NCI-H226 (cell line): ENCODE measurements around the gene UGT1A6.
A peak's percentile ranks its signal among the peaks of the same experiment; 100 is the strongest.

Experiments
- DNase-seq: peaks from one replicate; pipeline ENCODE4 v3.0.0-alpha.2; 2015

The UGT1A6 gene

GRCh38 chr2:233772153-233772552 lies 79.5 kb downstream of the UGT1A6 start:
- DNase-seq = no peak

- DNase-seq = no peak
Measured at GRCh38 chr2:233772583-233772982, 79.9 kb downstream of the UGT1A6 start.

- DNase-seq = no peak
Measured at GRCh38 chr2:233773854-233774253, 81.2 kb downstream of the UGT1A6 start.

GRCh38 chr2:233775414-233775813 lies 82.7 kb downstream of the UGT1A6 start:
- no peak for DNase-seq

- no peak for DNase-seq
Measured at GRCh38 chr2:233778030-233778429, 85.3 kb downstream of the UGT1A6 start, which contains the start of gene MROH2A. Gene MROH2A, plus strand, starts transcription at chr2:233778330. Its CDS starts 1,029 bp downstream, at chr2:233779359.

GRCh38 chr2:233779722-233780121 lies 87.0 kb downstream of the UGT1A6 start:
- DNase-seq = no peak

- no peak for DNase-seq
Measured at GRCh38 chr2:233780771-233781170, 88.1 kb downstream of the UGT1A6 start.

GRCh38 chr2:233789554-233789953 lies 96.9 kb downstream of the UGT1A6 start:
- DNase-seq = no peak

- DNase-seq = no peak
Measured at GRCh38 chr2:233791151-233791882, 98.6 kb downstream of the UGT1A6 start.

- no peak for DNase-seq
Measured at GRCh38 chr2:233791883-233792329, 99.2 kb downstream of the UGT1A6 start.

- no peak for DNase-seq
Measured at GRCh38 chr2:233792720-233793119, 100.0 kb downstream of the UGT1A6 start.

GRCh38 chr2:233793465-233794127 lies 100.9 kb downstream of the UGT1A6 start:
- no peak for DNase-seq

GRCh38 chr2:233794128-233794658 lies 101.5 kb downstream of the UGT1A6 start:
- DNase-seq = no peak

- DNase-seq = no peak
Measured at GRCh38 chr2:233795735-233796171, 103.1 kb downstream of the UGT1A6 start.

- no peak for DNase-seq
Measured at GRCh38 chr2:233796254-233796653, 103.6 kb downstream of the UGT1A6 start.

GRCh38 chr2:233798335-233799086 lies 105.8 kb downstream of the UGT1A6 start:
- DNase-seq = no peak

GRCh38 chr2:233799087-233799665 lies 106.5 kb downstream of the UGT1A6 start:
- no peak for DNase-seq

GRCh38 chr2:233799716-233800115 lies 107.0 kb downstream of the UGT1A6 start:
- no peak for DNase-seq

GRCh38 chr2:233800208-233800607 lies 107.5 kb downstream of the UGT1A6 start:
- no peak for DNase-seq

GRCh38 chr2:233801357-233802131 lies 108.9 kb downstream of the UGT1A6 start:
- DNase-seq = peak; percentile 36

- DNase-seq = no peak
Measured at GRCh38 chr2:233802132-233802815, 109.6 kb downstream of the UGT1A6 start.
